K562 (cell line): ENCODE data around the gene THADA. TPM values are rescaled to one million over a fixed set of nuclear protein-coding genes. Genes with fewer than 3 reads are reported as not detected.

Experiments used
- BDP1 ChIP-seq: IDR thresholded peaks from 3 replicates; pipeline ENCODE4 v1.6.1; 2011; ENCODE audit not compliant: insufficient read length, insufficient read depth
- CC2D1A ChIP-seq: fragments of 450-650 bp; IDR thresholded peaks from 2 replicates; pipeline ENCODE4 v1.6.1; 2017; ENCODE audit warnings: mild to moderate bottlenecking
- CREB5 ChIP-seq: fragments of 250-450 bp; sonication (Bioruptor Pico); IDR thresholded peaks from 2 replicates; pipeline ENCODE4 v1.5.0; 2020; ENCODE audit warnings: mild to moderate bottlenecking
- CTCFL ChIP-seq: IDR thresholded peaks from 2 replicates; pipeline ENCODE4 v1.6.1; 2011; ENCODE audit warnings: borderline replicate concordance, low read depth, mild to moderate bottlenecking, moderate library complexity, low read length; ENCODE audit not compliant: insufficient read depth, poor library complexity, severe bottlenecking
- KDM2B ChIP-seq: fragments of 250-450 bp; sonication (Bioruptor Pico); IDR thresholded peaks from 2 replicates; pipeline ENCODE4 v1.8.0; 2021; ENCODE audit warnings: mild to moderate bottlenecking, moderate library complexity
- KLF10 ChIP-seq: fragments of 250-450 bp; sonication (Bioruptor Pico); IDR thresholded peaks from 2 replicates; pipeline ENCODE4 v1.6.1; 2021; ENCODE audit warnings: matching md5 sums
- NCOR1 ChIP-seq: fragments of 450-650 bp; IDR thresholded peaks from 2 replicates; pipeline ENCODE4 v1.6.1; 2016; ENCODE audit warnings: mild to moderate bottlenecking, moderate library complexity
- SIX5 ChIP-seq, 2 experiments: IDR thresholded peaks; 2 replicates each; pipeline ENCODE4 v1.6.1; 2011; ENCODE audit warnings: low read length in 2 of 2, borderline replicate concordance in 1 of 2, low read depth in 1 of 2, mild to moderate bottlenecking in 1 of 2, moderate library complexity in 1 of 2; ENCODE audit not compliant: insufficient read depth in 1 of 2
- SLC30A9 ChIP-seq: fragments of 250-450 bp; sonication (Bioruptor Pico); IDR thresholded peaks from 2 replicates; pipeline ENCODE4 v1.8.0; 2022; ENCODE audit warnings: mild to moderate bottlenecking, moderate library complexity
- TCF15 ChIP-seq: fragments of 250-450 bp; sonication (Bioruptor Pico); IDR thresholded peaks from 2 replicates; pipeline ENCODE4 v1.8.0; 2022; ENCODE audit warnings: moderate library complexity, mild to moderate bottlenecking, inconsistent platforms
- UBTF ChIP-seq, 2 experiments: IDR thresholded peaks; 2 replicates each; pipeline ENCODE4 v1.6.1; 2012; ENCODE audit warnings: improper control_type of control experiment in 2 of 2, low read depth in 2 of 2, low read length in 2 of 2, borderline replicate concordance in 1 of 2
- ZBTB7A ChIP-seq: IDR thresholded peaks from 2 replicates; pipeline ENCODE4 v1.6.1; 2011; ENCODE audit warnings: low read depth, mild to moderate bottlenecking, low read length, moderate library complexity, borderline replicate concordance; ENCODE audit not compliant: control insufficient read depth
- ZNF609 ChIP-seq: sonication (generic); formaldehyde crosslinking; IDR thresholded peaks from 2 replicates; pipeline ENCODE4 v1.8.1; 2023; ENCODE audit warnings: missing genetic modification reagents, mild to moderate bottlenecking, borderline replicate concordance
- ZNF785 ChIP-seq: fragments of 250-450 bp; sonication (Bioruptor Pico); IDR thresholded peaks from 2 replicates; pipeline ENCODE4 v1.4.0; 2020; ENCODE audit warnings: mild to moderate bottlenecking
- polyA plus RNA-seq, 8 experiments: library from polyadenylated mRNA; depleted of rRNA in 4 of 8; stranded (reverse) in 5 of 8; unstranded in 3 of 8; fragments of >200 nt; fragmentation: Nextera tagmentation in 2 of 8; fragmentation: Illumina TruSeq in 1 of 8; extraction: Ambion mirVana in 2 of 8; extraction: Trizol in 1 of 8; gene quantifications; 2 replicates each; pipeline versions ENCODE4 v1.2.1 to v1.2.3, GENCODE V29; 2011 to 2014; ENCODE audit warnings: inconsistent platforms in 1 of 8, missing spikeins in 1 of 8
- total RNA-seq, 7 experiments: library from RNA; depleted of rRNA in 6 of 7; stranded (reverse); fragments of >200 nt in 6 of 7; fragmentation: Illumina TruSeq in 2 of 7; extraction: Trizol in 2 of 7; gene quantifications; 2 replicates each; pipeline versions ENCODE4 v1.2.1 to v1.2.3, GENCODE V29; 2011 to 2021; ENCODE audit warnings: low replicate concordance in 1 of 7

The THADA gene
- total and polyA plus RNA-seq, 9 of the 15 experiments (the other 6 are each of a cell fraction or from before 2014, with no cell fraction given): 17.8 to 34.7 (median 31.9) TPM

- TF ChIP-seq CC2D1A (no peak), SLC30A9 (no peak), KDM2B (no peak), CREB5 (no peak), BDP1 (no peak), NCOR1 (no peak), UBTF (IDR thresholded peaks at IDR 0.05; ENCODE audit: borderline replicate concordance in 1 of 2, low read depth in 2 of 2, low read length in 2 of 2) (peak in 1 of 2 experiments; percentile 49; a peak in 1 of 4 replicates), ZBTB7A (peak; percentile 75; the same call in 1 of the 2 replicates), ZNF609 (CRISPR knock-in tag) (no peak), TCF15 (no peak), KLF10 (CRISPR knock-in tag) (no peak), CTCFL (no peak), ZNF785 (no peak), SIX5 (IDR thresholded peaks at IDR 0.05; ENCODE audit: borderline replicate concordance in 1 of 2, insufficient read depth in 1 of 2, low read depth in 1 of 2, low read length in 2 of 2) (no peak)
Measured at GRCh38 chr2:43221763-43222474, 373.9 kb downstream of the THADA start (continued).
